ENCODE data around the gene FBXL16. TPM values are rescaled to one million over a fixed set of nuclear protein-coding genes. Genes with fewer than 3 reads are reported as not detected.

The FBXL16 gene
- total and polyA plus RNA-seq, 3 experiments from 2014 or later = 7.6 to 16.9 (median 11.1) TPM

DNA sequence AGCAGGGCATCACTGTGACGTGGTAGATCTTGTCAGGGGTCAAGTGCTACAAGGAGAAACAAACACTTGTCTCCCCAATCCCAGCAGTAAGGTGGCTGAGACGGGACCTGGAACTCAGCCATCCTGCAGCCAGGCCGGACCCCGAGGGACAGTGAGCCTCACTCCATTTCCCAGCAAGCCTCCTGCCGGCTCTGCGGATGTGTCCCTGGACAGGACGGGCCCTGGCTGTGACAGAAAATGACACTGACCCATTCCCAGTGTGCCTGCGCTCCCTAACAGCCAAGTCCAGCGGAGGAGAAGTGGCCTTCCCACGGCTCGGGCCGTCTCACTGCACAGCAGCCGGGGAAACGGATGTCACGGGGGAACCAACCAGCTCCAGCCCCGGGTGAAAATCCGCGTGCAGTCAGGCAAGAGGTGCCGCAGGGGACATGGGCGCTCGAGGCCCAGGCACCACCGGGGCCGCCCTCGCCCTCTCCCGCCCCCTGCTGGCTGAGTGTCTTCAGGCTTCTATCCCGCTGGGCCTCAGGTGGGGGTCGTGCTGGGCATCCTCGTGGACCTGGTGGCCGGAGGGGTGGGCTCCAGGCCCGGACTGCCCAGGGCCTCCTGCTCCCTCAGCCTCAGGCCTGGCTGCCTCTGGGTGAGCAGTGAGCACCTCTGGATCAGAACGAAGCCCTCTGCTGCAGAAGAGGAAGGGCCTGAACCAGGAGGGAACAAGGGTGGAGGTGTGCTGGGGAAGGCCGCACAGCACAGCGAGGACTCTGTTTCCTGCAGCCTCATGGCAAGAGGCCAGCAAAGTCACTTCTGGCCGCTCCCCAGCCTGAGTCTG, 28.0 kb upstream of the FBXL16 start:
- ChIA-PET CTCF (interaction anchor here (18.9 kb wide), 1 partner anchor 16 kb away, joined by 332 read pairs; the partner anchor contains the start of genes ANTKMT, CCDC78, HAGHL and METRN), POLR2A (interaction anchor here (1.0 kb wide), 1 partner anchor 18 kb away, joined by 4 read pairs; no protein-coding TSS in a partner anchor)
- no peaks in the 10 kb centered on the region for H3K27me3 Mint-ChIP-seq
- H3K4me1 Mint-ChIP-seq = no peaks in the 10 kb centered on the region
- no peaks in the 10 kb centered on the region for H3K9me3 Mint-ChIP-seq
- no peaks in the 10 kb centered on the region for H3K4me1 ChIP-seq (ENCODE audit: insufficient read depth, low read length)
- H3K4me3 Mint-ChIP-seq = peak overlapping the region in 1 of 7 donors; percentile 27
- H3K36me3 ChIP-seq (ENCODE audit: insufficient read depth, low read length) = peaks cover 19% of the 10 kb centered on the region
- no peak overlapping the region for H3K27ac ChIP-seq (ENCODE audit: low read depth, low read length)
- peaks cover 0 to 41% (median 2%) of the 10 kb centered on the region in 3 donors for H3K36me3 Mint-ChIP-seq
- no peaks in the 10 kb centered on the region for H3K27me3 ChIP-seq (ENCODE audit: insufficient read depth, low read length, poor library complexity, severe bottlenecking)
- H3K27ac Mint-ChIP-seq = peak overlapping the region in 2 of 8 donors; percentile 41 to 58
- DNase-seq = peak in 2 of 5 donors; percentile 48 to 56
- H3K4me3 ChIP-seq (ENCODE audit: low read length) = no peak overlapping the region
- H3K9me3 ChIP-seq (ENCODE audit: low read length) = no peaks in the 10 kb centered on the region

DNA sequence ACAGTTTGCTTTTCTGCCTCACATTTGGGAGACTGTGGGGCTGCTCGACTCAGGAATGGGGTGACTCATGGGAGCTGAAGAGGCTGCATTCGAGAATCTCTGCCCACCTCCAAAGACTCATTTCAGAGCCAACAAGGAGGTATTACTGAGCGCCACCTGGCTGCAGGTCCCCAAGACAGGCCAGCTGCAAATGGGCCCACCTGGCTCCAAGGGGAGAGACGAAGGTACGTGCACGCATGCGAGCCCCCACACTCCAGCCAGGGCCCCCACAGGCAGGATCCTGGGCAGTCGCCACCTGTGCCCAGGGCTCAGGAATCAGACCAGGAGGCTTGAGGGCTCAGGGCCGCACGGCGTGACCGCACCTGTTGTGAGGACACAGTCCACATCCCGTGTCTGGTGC, 27.3 kb upstream of the FBXL16 start:
- POLR2A ChIA-PET = interaction anchor here (1.0 kb wide), 1 partner anchor 17 kb away, joined by 4 read pairs; no protein-coding TSS in a partner anchor
- DNase-seq = no peak
- no peaks in the 10 kb centered on the region for H3K4me1 ChIP-seq (ENCODE audit: insufficient read depth, low read length)
- no peaks in the 10 kb centered on the region for H3K27me3 Mint-ChIP-seq
- CTCF ChIA-PET = interaction anchor here (1.7 to 18.9 kb wide), 2 partner anchors 8 to 16 kb away, joined by 7 to 332 read pairs; partner anchors contain the start of genes ANTKMT, CCDC78, CIAO3 and HAGHL
- peaks cover 19% of the 10 kb centered on the region for H3K36me3 ChIP-seq (ENCODE audit: insufficient read depth, low read length)
- H3K4me3 Mint-ChIP-seq = no peak overlapping the region
- no peak overlapping the region for H3K4me3 ChIP-seq (ENCODE audit: low read length)
- peak overlapping the region in 3 of 8 donors; percentile 41 to 90 (median 58) for H3K27ac Mint-ChIP-seq
- H3K27ac ChIP-seq (ENCODE audit: low read depth, low read length) = no peak overlapping the region
- H3K4me1 Mint-ChIP-seq = no peaks in the 10 kb centered on the region
- no peaks in the 10 kb centered on the region for H3K27me3 ChIP-seq (ENCODE audit: insufficient read depth, low read length, poor library complexity, severe bottlenecking)
- no peaks in the 10 kb centered on the region for H3K9me3 Mint-ChIP-seq
- no peaks in the 10 kb centered on the region for H3K9me3 ChIP-seq (ENCODE audit: low read length)
- peaks cover 0 to 39% (median 2%) of the 10 kb centered on the region in 3 donors for H3K36me3 Mint-ChIP-seq

- Mint-ChIP-seq H3K9me3 (no peaks in the 10 kb centered on the region), H3K27ac (peak overlapping the region in 3 of 8 donors; percentile 23 to 90 (median 58)), H3K27me3 (no peaks in the 10 kb centered on the region), H3K36me3 (peaks cover 0 to 35% (median 2%) of the 10 kb centered on the region in 3 donors), H3K4me3 (peak overlapping the region in 1 of 7 donors; percentile 27), H3K4me1 (no peaks in the 10 kb centered on the region)
- POLR2A ChIA-PET = interaction anchor here (1.0 kb wide), 1 partner anchor 16 kb away, joined by 4 read pairs; no protein-coding TSS in a partner anchor
- no peak for DNase-seq
- H3K4me3 ChIP-seq (ENCODE audit: low read length) = no peak overlapping the region
- CTCF ChIA-PET = interaction anchor here (1.7 to 18.9 kb wide), 2 partner anchors 8 to 15 kb away, joined by 7 to 332 read pairs; partner anchors contain the start of genes ANTKMT, CCDC78, CIAO3 and HAGHL
- H3K36me3 ChIP-seq (ENCODE audit: insufficient read depth, low read length) = peaks cover 18% of the 10 kb centered on the region
- no peaks in the 10 kb centered on the region for H3K4me1 ChIP-seq (ENCODE audit: insufficient read depth, low read length)
- H3K27me3 ChIP-seq (ENCODE audit: insufficient read depth, low read length, poor library complexity, severe bottlenecking) = no peaks in the 10 kb centered on the region
- no peak overlapping the region for H3K27ac ChIP-seq (ENCODE audit: low read depth, low read length)
- no peaks in the 10 kb centered on the region for H3K9me3 ChIP-seq (ENCODE audit: low read length)
These were observed 26.7 kb upstream of the FBXL16 start for GRCh38 chr16:732332-732731.

- DNase-seq = no peak
- H3K36me3 ChIP-seq (ENCODE audit: insufficient read depth, low read length) = peaks cover 13% of the 10 kb centered on the region
- Mint-ChIP-seq H3K27me3 (no peaks in the 10 kb centered on the region), H3K27ac (peak overlapping the region in 1 of 8 donors; percentile 36), H3K4me1 (peaks cover 0 to 3% (median 0%) of the 10 kb centered on the region in 3 donors), H3K36me3 (peaks cover 0 to 20% (median 2%) of the 10 kb centered on the region in 3 donors), H3K9me3 (no peaks in the 10 kb centered on the region), H3K4me3 (no peak overlapping the region)
- H3K27ac ChIP-seq (ENCODE audit: low read depth, low read length) = no peak overlapping the region
- no peaks in the 10 kb centered on the region for H3K9me3 ChIP-seq (ENCODE audit: low read length)
- peaks cover 6% of the 10 kb centered on the region for H3K4me1 ChIP-seq (ENCODE audit: insufficient read depth, low read length)
- H3K4me3 ChIP-seq (ENCODE audit: low read length) = no peak overlapping the region
- no peaks in the 10 kb centered on the region for H3K27me3 ChIP-seq (ENCODE audit: insufficient read depth, low read length, poor library complexity, severe bottlenecking)
- ChIA-PET CTCF (interaction anchor here (0.8 to 18.9 kb wide), 4 partner anchors 10 to 14 kb away, joined by 3 to 332 read pairs (median 6); partner anchors contain the start of genes ANTKMT, CCDC78, CIAO3 and HAGHL), POLR2A (interaction anchor here (1.7 to 2.1 kb wide), 2 partner anchors 9 to 16 kb away, joined by 5 to 7 read pairs; partner anchors contain the start of genes ANTKMT and METRN)
These were observed 25.3 kb upstream of the FBXL16 start for GRCh38 chr16:730666-731509.

- H3K4me1 ChIP-seq (ENCODE audit: insufficient read depth, low read length) = peaks cover 6% of the 10 kb centered on the region
- CTCF ChIA-PET = interaction anchor here (0.8 to 18.9 kb wide), 4 partner anchors 11 to 15 kb away, joined by 3 to 332 read pairs (median 6); partner anchors contain the start of genes ANTKMT, CCDC78, CIAO3 and HAGHL
- no peak overlapping the region for H3K27ac ChIP-seq (ENCODE audit: low read depth, low read length)
- Mint-ChIP-seq H3K4me1 (peaks cover 0 to 11% (median 0%) of the 10 kb centered on the region in 3 donors), H3K4me3 (peak overlapping the region in 3 of 7 donors; percentile 32 to 52 (median 37)), H3K27me3 (no peaks in the 10 kb centered on the region), H3K27ac (peak overlapping the region in 1 of 8 donors; percentile 36), H3K36me3 (peaks cover 0 to 13% (median 0%) of the 10 kb centered on the region in 3 donors), H3K9me3 (no peaks in the 10 kb centered on the region)
- H3K36me3 ChIP-seq (ENCODE audit: insufficient read depth, low read length) = peaks cover 10% of the 10 kb centered on the region
- POLR2A ChIA-PET = interaction anchor here (0.7 to 2.1 kb wide), 3 partner anchors 9 to 16 kb away, joined by 3 to 7 read pairs (median 5); partner anchors contain the start of genes ANTKMT and METRN
- H3K27me3 ChIP-seq (ENCODE audit: insufficient read depth, low read length, poor library complexity, severe bottlenecking) = no peaks in the 10 kb centered on the region
- no peaks in the 10 kb centered on the region for H3K9me3 ChIP-seq (ENCODE audit: low read length)
- no peak for DNase-seq
- H3K4me3 ChIP-seq (ENCODE audit: low read length) = no peak overlapping the region
These were observed 24.4 kb upstream of the FBXL16 start for GRCh38 chr16:729768-730665.

GRCh38 chr16:728890-729744, 23.5 kb upstream of the FBXL16 start:
- Histone ChIP-seq H3K27ac (ENCODE audit: low read depth, low read length) (peak overlapping the region; percentile 38), H3K27me3 (ENCODE audit: insufficient read depth, low read length, poor library complexity, severe bottlenecking) (no peaks in the 10 kb centered on the region), H3K36me3 (ENCODE audit: insufficient read depth, low read length) (peaks cover 10% of the 10 kb centered on the region), H3K9me3 (ENCODE audit: low read length) (no peaks in the 10 kb centered on the region), H3K4me1 (ENCODE audit: insufficient read depth, low read length) (peaks cover 6% of the 10 kb centered on the region), H3K4me3 (ENCODE audit: low read length) (no peak overlapping the region)
- Mint-ChIP-seq H3K4me1 (peaks cover 0 to 13% (median 0%) of the 10 kb centered on the region in 3 donors), H3K27ac (peak overlapping the region in 3 of 8 donors; percentile 27 to 58 (median 53)), H3K27me3 (no peaks in the 10 kb centered on the region), H3K36me3 (peaks cover 0 to 12% (median 0%) of the 10 kb centered on the region in 3 donors), H3K9me3 (no peaks in the 10 kb centered on the region), H3K4me3 (peak overlapping the region; percentile 13 to 74 (median 49))
- ChIA-PET POLR2A (interaction anchor here (0.7 to 5.4 kb wide), 6 partner anchors 8 to 59 kb away, joined by 3 to 53 read pairs (median 6); partner anchors contain the start of genes ANTKMT, CHTF18, METRN and RPUSD1), CTCF (interaction anchor here (2.1 to 18.9 kb wide), 2 partner anchors 12 kb away, joined by 9 to 332 read pairs; partner anchors contain the start of genes ANTKMT, CCDC78, CIAO3 and HAGHL)
- no peak for DNase-seq

All from CD8-positive, alpha-beta memory T cell (primary cell).